Uterus (tissue), 2 donors: ENCODE results near the gene MAP3K20.

Source experiments
- POLR2A ChIP-seq, 2 donors: fragments of 450-650 bp; IDR thresholded peaks; one replicate each; pipeline ENCODE4 v1.6.1; 2016; ENCODE audit warnings: antibody characterized with exemption in 2 of 2, mild to moderate bottlenecking in 1 of 2, moderate library complexity in 1 of 2
- TF ChIP-seq, protein P1 (sequence below), 4 experiments: fragments of 200-600 bp in 2 of 4; fragments of 450-650 bp in 2 of 4; sonication (generic) in 2 of 4; IDR thresholded peaks; one replicate each; pipeline ENCODE4 v1.5.1; 2016 to 2019; ENCODE audit warnings: antibody characterized with exemption in 4 of 4, mild to moderate bottlenecking in 2 of 4, moderate library complexity in 1 of 4

- no peak for TF ChIP-seq POLR2A (IDR thresholded peaks at IDR 0.05)
- TF ChIP-seq, protein P1, sequence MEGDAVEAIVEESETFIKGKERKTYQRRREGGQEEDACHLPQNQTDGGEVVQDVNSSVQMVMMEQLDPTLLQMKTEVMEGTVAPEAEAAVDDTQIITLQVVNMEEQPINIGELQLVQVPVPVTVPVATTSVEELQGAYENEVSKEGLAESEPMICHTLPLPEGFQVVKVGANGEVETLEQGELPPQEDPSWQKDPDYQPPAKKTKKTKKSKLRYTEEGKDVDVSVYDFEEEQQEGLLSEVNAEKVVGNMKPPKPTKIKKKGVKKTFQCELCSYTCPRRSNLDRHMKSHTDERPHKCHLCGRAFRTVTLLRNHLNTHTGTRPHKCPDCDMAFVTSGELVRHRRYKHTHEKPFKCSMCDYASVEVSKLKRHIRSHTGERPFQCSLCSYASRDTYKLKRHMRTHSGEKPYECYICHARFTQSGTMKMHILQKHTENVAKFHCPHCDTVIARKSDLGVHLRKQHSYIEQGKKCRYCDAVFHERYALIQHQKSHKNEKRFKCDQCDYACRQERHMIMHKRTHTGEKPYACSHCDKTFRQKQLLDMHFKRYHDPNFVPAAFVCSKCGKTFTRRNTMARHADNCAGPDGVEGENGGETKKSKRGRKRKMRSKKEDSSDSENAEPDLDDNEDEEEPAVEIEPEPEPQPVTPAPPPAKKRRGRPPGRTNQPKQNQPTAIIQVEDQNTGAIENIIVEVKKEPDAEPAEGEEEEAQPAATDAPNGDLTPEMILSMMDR (IDR thresholded peaks at IDR 0.05) = no peak
Observed at GRCh38 chr2:173272849-173273248, 197.2 kb downstream of the MAP3K20 start.
